Measurements from ENCODE around the gene MPZL3.

MPZL3 gene

GRCh38 chr11:118215262-118215661 lies 36.9 kb downstream of the MPZL3 start:
- H3K4me3 ChIP-seq (ENCODE audit: low read depth, low read length) = no peak overlapping the region
- DNase-seq (ENCODE audit: low read depth) = no peak
- TF ChIP-seq, protein P1, sequence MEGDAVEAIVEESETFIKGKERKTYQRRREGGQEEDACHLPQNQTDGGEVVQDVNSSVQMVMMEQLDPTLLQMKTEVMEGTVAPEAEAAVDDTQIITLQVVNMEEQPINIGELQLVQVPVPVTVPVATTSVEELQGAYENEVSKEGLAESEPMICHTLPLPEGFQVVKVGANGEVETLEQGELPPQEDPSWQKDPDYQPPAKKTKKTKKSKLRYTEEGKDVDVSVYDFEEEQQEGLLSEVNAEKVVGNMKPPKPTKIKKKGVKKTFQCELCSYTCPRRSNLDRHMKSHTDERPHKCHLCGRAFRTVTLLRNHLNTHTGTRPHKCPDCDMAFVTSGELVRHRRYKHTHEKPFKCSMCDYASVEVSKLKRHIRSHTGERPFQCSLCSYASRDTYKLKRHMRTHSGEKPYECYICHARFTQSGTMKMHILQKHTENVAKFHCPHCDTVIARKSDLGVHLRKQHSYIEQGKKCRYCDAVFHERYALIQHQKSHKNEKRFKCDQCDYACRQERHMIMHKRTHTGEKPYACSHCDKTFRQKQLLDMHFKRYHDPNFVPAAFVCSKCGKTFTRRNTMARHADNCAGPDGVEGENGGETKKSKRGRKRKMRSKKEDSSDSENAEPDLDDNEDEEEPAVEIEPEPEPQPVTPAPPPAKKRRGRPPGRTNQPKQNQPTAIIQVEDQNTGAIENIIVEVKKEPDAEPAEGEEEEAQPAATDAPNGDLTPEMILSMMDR (IDR thresholded peaks at IDR 0.05; ENCODE audit: control insufficient read depth, extremely low read depth, insufficient read depth) = no peak

GRCh38 chr11:118214210-118214914 lies 37.8 kb downstream of the MPZL3 start:
- DNase-seq (ENCODE audit: low read depth) = no peak
- H3K4me3 ChIP-seq (ENCODE audit: low read depth, low read length) = no peak overlapping the region
- TF ChIP-seq, protein P1 (IDR thresholded peaks at IDR 0.05; ENCODE audit: control insufficient read depth, extremely low read depth, insufficient read depth) = no peak

DNA sequence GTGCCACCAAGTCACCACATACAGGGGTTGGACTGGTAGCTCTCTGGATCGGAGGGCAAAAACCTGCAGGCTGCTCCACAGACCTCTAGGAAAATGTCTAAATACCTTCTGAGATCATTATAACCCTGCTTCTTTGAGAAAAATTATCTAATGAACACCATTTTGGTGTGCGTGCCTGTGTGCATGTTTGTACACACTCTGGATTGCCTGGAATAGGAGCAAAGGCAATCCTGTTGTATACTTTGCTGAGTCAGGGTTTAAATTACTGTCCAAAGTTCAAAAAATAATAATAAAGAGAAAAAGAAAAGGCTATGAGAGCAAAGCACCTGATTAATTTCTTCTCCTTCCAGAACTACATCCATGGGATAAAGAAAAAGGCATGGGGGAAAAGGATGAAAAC lies 38.4 kb downstream of the MPZL3 start:
- H3K4me3 ChIP-seq (ENCODE audit: low read depth, low read length) = no peak overlapping the region
- TF ChIP-seq, protein P1 (IDR thresholded peaks at IDR 0.05; ENCODE audit: control insufficient read depth, extremely low read depth, insufficient read depth) = no peak
- no peak for DNase-seq (ENCODE audit: low read depth)

GRCh38 chr11:118213201-118213600 lies 39.0 kb downstream of the MPZL3 start:
- DNase-seq (ENCODE audit: low read depth) = no peak
- TF ChIP-seq, protein P1 (IDR thresholded peaks at IDR 0.05; ENCODE audit: control insufficient read depth, extremely low read depth, insufficient read depth) = no peak
- no peak overlapping the region for H3K4me3 ChIP-seq (ENCODE audit: low read depth, low read length)

DNA sequence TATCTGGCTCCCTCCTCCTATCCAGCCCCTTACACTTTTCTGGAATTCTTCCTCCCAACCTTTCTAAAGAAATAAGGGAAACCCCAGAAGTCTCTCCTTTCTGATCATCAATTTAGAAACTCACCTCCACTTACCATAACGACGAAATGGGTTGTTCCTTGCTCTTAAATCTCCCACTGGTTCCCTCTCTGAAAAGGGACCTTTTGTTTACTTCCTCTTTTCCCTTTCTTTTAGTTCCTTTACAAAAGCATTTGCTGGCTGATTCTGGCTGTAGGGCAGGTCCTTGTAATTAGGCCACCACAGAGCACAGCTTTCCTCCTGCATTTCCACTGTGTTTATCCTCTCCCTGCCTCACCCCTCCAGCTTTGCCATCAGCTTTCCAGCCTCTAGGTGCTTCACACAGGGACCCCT lies 39.4 kb downstream of the MPZL3 start:
- TF ChIP-seq, protein P1 (IDR thresholded peaks at IDR 0.05; ENCODE audit: control insufficient read depth, extremely low read depth, insufficient read depth) = no peak
- H3K4me3 ChIP-seq (ENCODE audit: low read depth, low read length) = no peak overlapping the region
- no peak for DNase-seq (ENCODE audit: low read depth)

DNA sequence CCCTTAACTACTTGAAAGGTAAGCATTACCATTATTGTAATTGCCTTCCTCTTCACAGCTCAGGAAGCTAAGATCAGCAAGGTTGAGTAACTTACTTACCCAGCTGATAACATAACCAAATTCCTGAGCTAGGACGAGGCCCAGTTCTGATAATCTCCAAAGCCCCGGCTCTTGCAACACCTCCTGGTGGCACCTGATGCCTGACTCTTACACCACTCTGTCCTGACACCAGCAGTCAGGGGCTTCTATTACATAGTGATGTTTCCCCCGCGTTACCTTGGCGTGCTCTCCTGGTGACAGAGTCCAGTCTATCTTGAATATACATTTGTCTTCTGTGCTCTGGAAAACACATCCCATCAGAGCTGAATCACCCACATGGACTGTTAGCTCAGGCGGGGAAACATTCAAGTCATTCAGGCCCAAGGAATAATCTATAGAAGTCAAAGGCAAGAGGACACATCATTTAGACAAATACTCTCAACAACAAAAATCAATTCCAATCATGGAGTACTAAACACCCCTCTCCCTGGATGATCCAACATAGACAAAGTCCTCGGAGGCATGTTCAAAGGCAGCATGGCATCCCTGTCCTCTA lies 39.9 kb downstream of the MPZL3 start:
- TF ChIP-seq, protein P1 (IDR thresholded peaks at IDR 0.05; ENCODE audit: control insufficient read depth, extremely low read depth, insufficient read depth) = no peak
- no peak for DNase-seq (ENCODE audit: low read depth)
- H3K4me3 ChIP-seq (ENCODE audit: low read depth, low read length) = no peak overlapping the region

GRCh38 chr11:118211006-118211405 lies 41.2 kb downstream of the MPZL3 start:
- DNase-seq (ENCODE audit: low read depth) = no peak
- H3K4me3 ChIP-seq (ENCODE audit: low read depth, low read length) = no peak overlapping the region
- TF ChIP-seq, protein P1 (IDR thresholded peaks at IDR 0.05; ENCODE audit: control insufficient read depth, extremely low read depth, insufficient read depth) = no peak

Measured in LNCaP clone FGC (cell line).